ENCODE data around the gene RAI1.
A peak's percentile ranks its signal among the peaks of the same experiment; 100 is the strongest.

RAI1 gene

DNA sequence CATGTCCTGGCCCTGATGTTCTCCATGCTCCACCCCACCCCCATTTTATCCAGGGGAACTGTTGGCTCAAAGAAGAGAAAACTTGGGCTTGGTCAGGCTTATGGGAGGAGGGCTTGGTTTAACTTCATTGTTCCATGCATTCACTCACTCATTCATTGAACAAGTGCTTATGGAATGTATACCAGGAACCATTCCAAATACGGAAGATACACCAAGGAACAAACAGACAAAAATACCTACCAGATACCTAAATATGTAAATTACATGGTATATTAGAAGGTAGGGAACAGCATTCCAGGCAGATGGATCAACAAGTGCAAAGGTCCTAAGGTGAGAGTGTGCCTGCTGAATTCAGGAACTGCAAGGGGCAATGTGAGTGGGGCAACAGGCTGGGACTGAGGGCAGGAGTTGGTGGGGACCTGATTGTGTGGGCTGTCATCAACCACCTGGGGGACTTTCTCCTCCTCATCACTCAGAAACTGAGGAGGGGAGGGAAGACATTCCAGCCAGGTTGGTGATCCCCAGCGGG, 39.9 kb downstream of the RAI1 start:
- no peak for DNase-seq

DNA sequence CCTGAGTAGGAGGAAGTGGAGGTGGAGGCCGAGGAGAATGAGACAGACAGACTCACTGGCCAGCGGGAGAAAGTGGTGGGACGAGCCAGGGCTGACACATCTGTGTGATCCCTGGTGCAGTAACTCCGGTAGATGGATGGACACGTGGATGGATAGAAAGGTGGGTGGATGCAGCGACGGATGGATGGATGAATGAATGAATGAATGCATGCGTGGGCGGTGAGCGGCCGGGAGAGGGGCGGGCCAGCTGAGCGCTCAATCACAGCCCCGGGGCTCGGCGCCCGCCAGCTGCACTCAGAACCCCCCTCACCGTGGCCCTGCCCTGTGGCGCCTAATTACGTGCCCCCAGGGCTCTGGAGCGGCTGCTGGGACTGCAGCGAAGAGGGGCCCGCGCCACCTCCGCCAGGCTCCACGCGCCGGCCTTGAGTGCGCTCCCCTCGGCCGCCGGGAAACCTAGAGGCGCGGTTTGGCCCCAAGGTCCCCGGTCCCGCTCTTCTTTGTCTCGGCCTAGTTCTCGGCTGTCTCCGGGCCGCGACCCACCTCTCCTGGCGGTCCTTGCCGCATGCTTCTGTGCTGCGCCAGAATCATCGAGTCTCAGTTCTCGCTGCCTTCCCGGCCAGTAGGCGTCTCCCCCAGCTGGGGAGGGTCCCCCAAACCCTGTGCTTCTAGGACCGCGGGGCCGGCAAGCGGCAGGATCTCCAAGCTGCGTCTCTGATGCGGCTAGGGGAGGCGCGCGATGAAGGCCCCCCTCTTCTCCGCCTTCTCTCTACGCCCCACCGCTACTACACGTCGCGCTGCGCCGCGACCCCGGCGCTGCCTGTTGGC, 41.0 kb downstream of the RAI1 start:
- no peak for DNase-seq

DNA sequence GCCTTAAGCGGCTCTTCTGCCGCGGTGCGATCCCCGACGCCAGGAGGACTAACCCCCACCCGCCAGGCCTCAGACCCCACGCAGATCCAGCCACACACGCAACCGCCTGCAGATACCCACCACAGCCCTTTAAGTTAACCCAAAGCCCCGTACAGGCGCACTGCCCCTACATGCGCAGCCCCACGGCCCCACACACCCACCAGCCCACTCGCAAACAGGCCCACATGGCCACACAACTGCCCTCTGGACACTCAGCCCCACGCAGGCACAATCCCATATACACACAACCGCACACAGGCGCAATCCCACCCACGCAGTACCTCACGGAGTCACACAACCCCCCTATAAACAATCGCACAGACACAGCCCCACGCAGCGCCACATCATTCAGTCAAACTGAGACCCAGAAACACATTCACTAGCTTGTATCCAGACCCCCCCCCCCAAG, 41.7 kb downstream of the RAI1 start:
- DNase-seq: no peak

DNA sequence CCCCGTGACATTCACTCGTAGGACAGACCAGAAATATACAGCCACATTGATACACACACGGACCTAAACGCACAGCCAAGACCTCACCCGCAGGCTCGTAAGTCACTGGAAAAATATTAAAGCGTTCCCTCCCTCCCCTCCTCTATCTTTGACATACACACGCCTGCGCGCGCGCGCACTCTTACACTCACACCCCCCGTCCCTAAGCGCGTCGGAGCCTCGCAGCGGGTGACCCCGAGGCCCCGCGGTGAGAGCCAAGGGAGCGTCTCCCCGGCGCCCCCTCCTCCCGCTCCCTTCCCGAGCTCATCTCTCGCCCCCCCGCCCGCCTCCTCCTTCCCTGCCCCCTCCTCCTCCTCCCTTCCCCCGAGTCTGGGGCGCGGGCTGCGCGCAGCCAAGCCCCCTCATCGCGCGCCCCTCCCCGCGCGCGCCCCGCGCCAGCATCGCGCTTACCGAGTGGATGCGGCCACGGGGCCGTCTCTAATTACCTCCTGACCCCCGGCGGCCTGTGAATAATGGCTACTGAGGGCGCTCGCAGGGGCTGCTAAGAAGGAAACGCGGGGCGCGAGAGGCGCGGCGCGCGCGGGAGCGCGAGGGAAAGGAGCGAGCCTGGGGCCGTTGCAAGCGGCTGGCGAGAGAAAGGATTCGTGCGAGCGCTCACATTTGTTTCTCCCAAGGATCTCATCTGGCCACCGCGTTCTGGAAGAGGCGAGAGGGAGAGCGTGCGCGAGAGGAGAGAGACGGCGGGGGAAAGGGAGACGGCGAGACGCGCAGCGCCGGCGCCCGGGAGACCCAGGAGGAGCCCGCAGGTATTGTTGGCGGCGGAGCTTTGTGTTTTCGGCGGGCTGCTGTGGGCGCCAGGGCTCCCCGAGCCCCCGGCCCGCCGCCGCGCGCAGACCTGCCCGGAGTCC, 42.4 kb downstream of the RAI1 start:
- DNase-seq: peak; percentile 89

DNA sequence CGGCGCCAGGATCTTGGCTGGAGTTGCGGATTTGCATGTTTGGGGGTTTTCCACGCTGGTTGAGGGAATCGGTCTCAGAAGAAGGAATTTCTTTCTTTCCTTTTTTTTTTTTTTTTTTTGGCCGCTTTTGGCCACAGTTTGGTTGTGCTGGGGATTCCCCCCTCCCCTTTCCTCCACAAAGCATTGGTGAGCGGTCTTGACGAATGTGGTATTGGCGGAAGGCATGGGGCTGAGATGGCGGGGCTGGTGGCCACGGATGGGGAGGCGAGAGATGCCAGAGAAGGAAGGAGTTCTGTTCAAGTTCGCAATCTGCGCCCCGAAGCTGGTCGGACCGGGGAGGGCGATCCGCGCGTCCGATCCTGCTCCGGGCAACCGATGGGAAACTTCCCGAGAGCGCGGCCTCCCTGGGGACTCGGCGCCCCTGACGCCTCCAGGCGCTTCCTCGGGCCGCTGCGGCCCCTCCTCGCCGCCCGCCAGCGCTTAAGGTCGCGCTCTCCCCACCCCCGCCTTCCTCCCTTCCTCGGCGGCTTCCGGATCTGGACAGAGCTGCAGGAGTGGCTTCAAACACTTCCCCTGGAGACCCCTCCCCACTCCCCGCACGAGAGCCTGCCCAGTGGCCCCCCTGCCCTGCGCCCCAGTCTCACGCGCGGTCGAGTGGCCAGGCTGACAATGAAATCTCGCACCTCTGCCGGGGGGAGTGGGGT, 43.2 kb downstream of the RAI1 start:
- DNase-seq: peak; percentile 62

DNA sequence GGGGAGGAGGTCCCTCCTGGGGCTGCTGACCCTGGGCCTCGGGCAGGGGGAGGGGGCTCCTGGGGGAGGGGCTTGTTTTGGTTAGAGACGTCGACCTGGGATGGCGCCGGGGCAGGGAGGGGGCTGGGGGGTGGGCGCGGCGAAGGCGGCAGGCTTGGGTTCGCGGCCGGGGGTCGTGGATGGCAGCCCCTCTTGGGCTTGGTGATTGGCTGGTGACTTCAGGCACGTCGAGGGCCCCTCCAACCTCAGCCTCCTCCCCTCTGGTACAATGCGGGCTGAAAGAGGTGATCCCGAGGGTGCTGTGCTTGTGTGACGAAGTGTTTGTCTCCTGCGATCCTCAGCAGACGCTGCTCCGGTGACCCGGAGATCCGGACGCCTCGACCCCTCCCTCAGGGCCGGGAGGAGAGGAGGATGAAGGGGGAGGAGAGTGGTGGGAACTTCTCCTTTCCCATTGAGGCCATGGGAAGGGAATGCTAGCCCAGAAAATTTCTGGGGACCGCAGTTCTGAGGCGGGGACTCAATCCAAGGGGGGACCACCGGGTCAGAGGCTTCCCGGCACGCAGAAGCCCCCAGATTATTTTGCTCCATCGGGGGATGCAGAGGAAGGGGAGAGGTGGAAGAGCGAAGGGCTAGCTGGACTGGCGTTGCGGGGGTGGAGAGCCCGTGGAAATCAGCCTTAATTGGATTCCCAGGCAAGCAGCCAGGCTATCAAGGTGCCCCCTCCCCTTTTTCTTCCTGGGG, 43.9 kb downstream of the RAI1 start:
- DNase-seq: no peak

DNA sequence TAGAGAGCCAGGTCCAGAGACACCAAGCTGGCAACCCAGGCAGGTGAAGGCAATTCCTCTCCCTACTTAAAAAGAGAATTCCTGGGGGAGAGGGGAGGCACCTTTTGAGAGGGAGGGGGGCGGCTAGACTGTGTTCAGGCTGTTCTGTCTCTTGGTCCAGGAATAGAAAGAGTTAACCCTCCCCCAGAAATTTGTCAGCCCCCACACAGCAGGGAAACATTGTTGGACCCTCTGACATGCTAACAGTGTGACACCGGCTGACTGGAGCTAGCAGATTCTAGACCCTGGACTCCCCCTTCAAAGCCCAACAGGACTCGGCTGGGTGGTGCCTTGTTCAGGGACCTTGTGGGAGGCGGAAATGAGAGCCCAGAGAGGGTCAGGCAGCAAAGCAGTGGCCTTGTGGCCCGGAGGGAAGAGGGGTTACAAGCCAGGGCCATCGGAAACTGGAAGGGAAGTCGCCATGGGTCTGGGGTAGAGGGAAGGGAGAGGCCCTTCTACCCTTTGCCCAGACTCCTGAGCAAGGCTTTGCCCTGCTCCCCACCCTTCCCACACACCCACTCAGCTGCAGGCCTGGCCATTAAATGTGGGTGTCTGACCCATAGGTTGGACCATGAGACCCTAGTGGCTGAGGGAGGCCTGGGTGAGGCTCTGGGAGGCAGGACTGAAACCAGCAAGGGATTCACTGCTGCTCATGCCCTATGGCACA, 44.6 kb downstream of the RAI1 start:
- no peak for DNase-seq

DNA sequence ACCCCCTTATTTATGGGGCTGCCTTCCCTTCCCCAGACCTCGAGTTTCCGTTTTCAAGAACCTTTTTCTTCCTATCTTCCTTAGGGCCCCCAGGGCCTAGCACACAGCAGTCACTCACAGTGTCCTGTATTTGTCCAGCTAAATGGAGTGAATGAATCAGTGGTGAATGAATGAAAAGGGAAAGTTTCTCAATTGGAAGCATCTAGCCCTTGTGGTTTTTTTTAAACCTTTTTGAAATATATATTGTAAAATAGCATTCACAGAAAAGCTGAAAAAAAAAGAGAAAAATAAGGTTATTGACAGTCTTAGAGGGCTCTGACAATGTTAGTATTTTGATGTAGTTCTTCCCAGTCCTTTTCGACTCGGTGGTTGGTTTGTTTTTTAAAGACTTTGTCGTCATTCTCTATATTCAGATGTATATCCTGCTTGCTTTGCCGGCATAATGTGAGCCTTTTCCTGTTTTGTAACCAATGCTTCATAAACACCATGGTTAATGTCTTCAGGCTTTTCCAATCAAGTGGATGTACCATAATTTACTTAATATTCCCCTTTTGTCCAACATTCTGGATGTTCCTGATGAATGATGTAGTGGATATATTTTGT, 45.3 kb downstream of the RAI1 start:
- no peak for DNase-seq

DNA sequence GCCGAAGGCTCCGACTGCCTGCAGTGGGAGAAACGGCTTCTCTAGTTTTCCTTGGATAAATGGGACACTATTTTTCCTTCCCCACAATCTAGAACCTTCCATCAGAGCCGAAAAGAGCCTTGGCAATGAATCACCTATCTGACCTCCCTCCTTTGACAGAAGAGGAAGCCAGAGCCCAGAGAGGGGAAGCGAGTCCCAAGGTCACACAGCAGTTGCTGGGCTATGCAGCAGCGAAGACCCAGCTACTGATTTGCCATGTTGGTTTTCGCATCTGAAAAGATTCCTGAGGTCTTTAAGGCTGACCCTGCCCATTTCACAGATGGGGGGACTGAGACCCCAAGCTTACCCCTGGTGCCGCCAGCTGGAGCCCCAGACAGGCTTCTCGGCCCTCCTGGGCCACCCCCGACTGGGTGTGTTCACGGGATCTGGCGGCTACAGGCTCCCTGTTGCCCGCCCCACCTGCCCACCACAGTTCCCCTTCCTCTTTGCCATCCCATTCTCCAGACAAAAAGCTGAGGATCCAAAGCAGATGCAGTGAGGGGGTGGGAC, 45.9 kb downstream of the RAI1 start:
- no peak for DNase-seq

DNA sequence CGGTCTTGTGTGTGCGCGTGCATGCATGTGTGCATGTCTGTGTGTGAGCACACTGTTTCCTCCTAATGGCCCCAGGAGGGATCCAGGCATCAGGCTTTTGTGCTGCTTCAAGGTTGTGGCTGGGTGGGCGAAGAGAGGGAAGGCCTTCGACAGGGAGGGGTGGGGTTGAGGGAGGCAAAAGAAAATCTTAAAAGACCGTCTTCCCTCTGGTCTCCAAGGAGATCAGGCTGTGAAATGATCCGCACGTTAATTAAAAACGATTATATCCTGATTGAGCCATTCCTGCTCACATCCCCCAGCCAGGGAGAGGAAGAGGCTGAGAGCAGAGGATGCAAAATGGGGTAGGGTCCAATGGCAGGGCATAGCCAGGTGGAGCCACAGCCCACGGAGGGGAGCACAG, 46.9 kb downstream of the RAI1 start:
- DNase-seq: no peak

DNA sequence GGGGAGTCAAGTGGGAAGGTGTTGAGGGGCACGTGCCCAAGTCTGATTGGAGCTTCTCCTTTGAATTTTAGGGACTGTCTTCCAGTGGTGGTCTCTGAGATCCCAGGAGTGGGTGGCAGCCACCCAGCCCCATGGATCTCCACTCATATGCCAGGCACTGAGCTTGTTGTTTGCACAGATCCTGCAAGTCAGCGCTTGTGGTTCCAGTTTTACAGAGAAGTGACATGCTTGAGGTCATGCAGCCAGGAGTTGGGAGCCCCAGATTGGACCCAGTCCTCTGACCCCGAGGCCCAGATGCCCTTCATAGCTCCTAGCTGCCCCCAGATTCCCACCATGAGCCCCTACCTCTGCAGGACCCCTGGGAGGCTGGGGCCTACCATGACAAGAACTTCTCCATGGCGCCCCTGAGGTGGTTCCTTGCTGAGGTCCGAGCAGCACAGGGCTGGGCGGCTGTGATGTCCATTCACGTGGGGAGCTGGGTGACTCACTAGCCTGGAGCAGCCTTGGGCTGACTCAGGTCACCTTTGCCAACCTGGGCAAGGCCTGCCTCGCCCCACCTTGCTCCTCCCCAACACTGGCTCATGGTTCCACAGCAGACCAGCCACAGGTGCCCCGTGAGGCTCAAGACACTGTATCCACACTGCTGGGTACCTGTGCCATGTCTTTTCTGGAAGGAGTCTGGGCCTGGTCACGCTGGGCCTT, 47.4 kb downstream of the RAI1 start:
- DNase-seq: no peak

DNA sequence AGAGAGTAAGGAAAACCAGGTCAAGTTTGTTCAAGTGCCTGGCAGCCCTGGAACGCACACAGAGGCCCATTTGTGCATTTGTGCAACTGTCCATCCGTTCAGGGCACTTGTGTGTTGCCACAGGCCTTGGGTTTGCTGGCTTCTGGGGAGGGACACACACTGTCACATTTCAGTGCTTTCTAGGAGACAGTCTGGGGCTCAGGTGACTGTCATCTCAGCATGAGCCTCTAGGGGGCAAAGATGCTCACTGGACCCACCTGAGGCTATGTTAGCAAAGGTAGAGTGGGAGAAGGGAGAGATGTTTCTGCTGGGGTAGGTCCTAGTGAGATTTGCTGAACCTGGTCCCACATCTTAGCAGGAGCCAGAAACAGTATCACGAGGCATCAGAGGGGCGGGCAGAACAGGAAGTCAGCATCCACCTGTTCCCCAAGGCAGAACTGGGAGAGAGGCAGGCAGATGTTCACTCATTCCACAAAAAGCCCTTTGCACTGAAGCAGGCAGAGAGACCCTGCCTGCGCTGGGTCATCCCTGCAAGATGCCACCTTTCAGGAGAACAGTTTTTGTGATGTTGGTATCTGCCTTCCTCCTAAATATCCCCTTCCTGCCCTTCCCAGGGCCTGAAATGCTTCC, 48.5 kb downstream of the RAI1 start:
- DNase-seq: no peak

DNA sequence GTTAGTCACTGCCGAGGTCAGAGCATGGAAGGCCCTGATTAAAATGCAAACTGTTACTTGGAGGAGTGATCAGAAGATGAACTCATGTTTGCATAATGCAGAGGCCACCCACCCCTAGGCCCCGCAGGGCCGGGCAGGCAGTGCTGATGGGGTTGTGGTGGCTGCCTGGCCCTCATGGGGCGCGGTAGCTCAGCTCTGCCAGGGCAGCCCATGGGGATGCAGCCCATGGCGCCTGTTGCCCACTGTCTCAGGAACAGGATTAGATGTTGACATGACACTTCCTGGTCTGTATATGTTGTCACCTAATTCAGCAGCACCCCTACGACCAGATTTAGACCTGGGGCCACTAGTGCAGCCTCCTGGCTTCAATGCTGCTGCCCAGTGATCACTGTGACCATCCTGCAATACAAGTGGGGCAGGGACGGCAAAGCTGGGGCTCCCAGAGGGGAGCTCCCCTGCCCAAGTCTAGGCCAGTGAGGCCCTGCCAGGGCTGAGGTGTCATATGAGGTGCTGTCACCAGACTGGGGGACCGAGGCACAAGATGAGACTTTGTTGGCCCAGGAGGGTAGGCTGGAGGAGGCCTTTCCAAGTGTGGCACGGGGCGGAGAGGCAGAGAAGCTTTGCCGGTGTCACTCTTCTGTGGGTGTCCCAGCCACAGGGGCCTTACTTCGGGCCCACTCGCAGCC, 49.1 kb downstream of the RAI1 start:
- no peak for DNase-seq

DNA sequence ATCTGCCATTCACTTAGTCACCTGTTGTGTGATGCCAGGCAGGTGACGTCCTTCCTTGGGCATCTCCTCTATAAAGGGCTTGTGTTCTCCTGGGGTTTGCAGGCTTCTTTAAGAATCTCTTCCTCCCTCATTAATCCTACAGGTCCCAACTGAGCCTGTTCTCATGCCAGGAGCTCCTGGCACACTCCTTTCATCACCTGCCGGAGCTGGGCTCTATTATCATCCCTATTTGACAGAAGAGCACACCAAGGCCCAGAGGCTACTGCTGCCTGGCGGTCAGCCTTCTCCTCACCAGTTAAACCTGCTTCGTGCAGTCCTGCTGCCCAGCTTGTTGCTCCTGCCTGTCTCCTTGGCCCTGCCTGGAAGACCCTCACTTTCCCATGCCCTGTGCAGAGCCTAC, 51.2 kb downstream of the RAI1 start:
- DNase-seq: no peak

DNA sequence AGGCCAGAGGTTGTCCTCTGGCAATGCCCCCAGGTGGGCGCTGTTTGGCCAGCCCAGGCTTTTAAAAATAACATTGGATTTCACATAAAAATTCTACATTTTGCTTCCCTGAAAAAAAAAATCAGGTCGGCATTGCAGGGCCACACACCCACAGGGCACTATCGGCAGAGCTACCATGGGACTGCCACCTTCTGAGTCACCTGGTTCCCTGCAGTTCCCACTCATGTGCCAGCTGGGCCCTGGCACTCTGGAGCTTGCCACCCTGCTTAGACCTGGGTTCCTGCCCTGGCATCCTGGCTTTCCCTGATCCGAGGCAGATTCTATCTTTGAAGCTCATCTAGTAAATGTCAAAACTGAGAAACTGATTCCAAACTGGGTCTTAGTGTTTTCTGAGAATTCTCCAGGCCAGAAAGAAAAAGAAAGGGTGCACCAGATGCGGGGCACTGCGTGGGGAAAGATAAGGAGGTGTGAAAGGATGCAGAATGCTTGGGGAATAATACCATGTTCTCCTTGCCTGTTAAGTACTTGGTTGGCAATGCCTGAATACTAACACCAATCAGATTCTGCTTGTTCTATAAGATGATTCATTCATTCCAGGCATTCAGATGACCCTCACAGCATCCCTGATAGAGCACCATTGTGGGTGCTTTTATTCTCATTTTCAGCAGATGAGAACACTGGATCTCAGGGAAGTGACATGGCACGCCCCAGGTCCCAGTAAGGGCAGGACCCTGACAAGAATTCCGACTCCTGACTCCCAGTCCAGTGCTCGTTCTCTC, 51.8 kb downstream of the RAI1 start:
- peak; percentile 78 for DNase-seq

DNA sequence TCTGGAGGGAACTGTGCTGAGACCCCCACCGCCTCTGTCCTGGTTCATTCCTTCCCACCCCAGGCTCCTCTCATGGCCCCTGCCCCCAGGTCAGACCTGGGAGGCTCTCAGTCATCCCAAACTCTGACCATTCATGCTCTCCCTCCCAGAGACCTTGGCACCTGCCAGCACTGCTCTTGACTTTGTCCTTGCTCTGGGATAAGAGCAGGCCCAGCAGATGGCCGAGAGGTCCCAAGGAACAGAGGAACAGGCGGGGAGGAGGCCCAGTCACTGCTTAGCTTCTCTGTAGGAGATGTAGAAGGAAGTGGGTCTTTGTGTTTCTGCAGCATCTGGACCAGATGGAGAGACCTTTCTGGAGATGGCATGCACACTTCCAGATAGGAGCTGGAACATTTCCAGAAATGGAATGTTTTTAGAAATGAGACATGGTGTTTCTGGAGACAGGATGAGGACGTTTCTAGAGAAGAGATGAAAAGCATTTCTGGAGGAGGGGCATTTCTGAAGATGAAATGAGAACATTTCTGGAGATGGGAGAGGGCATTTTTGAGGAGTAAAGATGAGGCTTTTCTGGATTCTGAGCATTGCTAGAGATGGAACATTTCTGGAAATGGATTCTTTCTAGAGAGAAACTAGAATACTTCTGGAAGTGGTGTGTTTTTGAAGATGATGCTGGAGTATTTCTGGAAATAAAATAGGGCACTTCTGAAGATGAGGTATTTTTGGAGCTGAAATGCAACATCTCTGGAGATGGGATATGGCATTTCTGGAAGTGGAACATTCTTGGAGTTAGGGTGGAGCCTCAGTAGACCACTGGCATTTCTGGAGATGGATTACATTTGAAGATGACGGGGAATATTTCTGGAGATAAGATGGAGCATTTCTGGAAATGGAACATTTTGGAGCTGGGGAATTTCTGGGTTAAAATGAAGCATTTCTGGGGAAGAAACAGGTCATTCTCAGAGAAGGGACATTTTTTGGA, 55.2 kb downstream of the RAI1 start:
- DNase-seq: peak; percentile 68

All from fibroblast of skin of right biceps (primary cell).